Right lobe of liver (tissue), 6 donors: ENCODE data around the gene PPM1N. TPM values are rescaled to one million over a fixed set of nuclear protein-coding genes. Genes with fewer than 3 reads are reported as not detected.

Experiments used
- ATAC-seq, 4 donors: fragments of 200-7000 bp; cut with Tn5 transposase; one replicate each; pipeline ENCODE4 v1.9.1; 2020; ENCODE audit warnings: mild to moderate bottlenecking in 4 of 4, moderate library complexity in 4 of 4
- DNase-seq, 3 donors: peaks; one replicate each; pipeline ENCODE4 v3.0.0-alpha.2; 2020
- H3K27ac ChIP-seq, 3 donors: fragments of 200-600 bp; one replicate each; pipeline ENCODE4 v1.8.0; 2022
- H3K27me3 ChIP-seq, 2 donors: fragments of 200-600 bp; one replicate each; pipeline ENCODE4 v1.8.0; 2022
- H3K36me3 ChIP-seq, 4 donors: fragments of 200-600 bp; sonication (generic) in 1 of 4; one replicate each; pipeline versions ENCODE4 v1.5.1 to v1.8.0; 2017 to 2022; ENCODE audit warnings: control low read depth in 1 of 4
- H3K4me1 ChIP-seq, 4 donors: fragments of 200-600 bp; sonication (generic) in 1 of 4; one replicate each; pipeline versions ENCODE4 v1.5.1 to v1.8.0; 2017 to 2022; ENCODE audit warnings: control low read depth in 1 of 4
- H3K4me3 ChIP-seq, 3 donors: fragments of 200-600 bp; one replicate each; pipeline ENCODE4 v1.8.0; 2022
- H3K9me3 ChIP-seq, 4 donors: fragments of 200-600 bp; sonication (generic) in 1 of 4; one replicate each; pipeline versions ENCODE4 v1.5.1 to v1.8.0; 2017 to 2022; ENCODE audit warnings: control low read depth in 1 of 4
- POLR2A ChIP-seq: fragments of 450-650 bp; IDR thresholded peaks from one replicate; pipeline ENCODE4 v1.6.1; 2017; ENCODE audit warnings: antibody characterized with exemption, mild to moderate bottlenecking
- WGBS: methylation state at CpG from one replicate; pipeline ENCODE4 v1.1.6; 2018; ENCODE audit warnings: low coverage, low lambda C conversion rate; ENCODE audit not compliant: insufficient coverage; ENCODE audit errors: missing lambda C conversion rate; 5-methylcytosine and 5-hydroxymethylcytosine counted together
- intact Hi-C, 2 donors: fragments of 100-400 bp; cut with DNase I; formaldehyde crosslinking; loops; one replicate each; pipeline versions ENCODE4 v1.11.2 to v1.14.1; 2022
- total RNA-seq, 6 experiments: library from RNA; depleted of rRNA in 2 of 6; stranded (reverse); fragments of >200 nt in 2 of 6; fragmentation: NEBNext Ultra II Directional in 3 of 6; extraction: Animal tissue kit (Norgen Biotek cat#: 25700) in 3 of 6; gene quantifications; one replicate each; pipeline versions ENCODE4 v1.1.0 to v1.2.4, GENCODE V29; 2016 to 2023
- TF ChIP-seq, protein P1 (sequence below), 4 donors: fragments of 200-600 bp in 3 of 4; fragments of 450-650 bp in 1 of 4; IDR thresholded peaks; one replicate each; pipeline versions ENCODE4 v1.5.1 to v1.8.0; 2016 to 2022; ENCODE audit warnings: antibody characterized with exemption in 4 of 4, mild to moderate bottlenecking in 2 of 4
- donor health status: DM: no; HTN: yes; CAD: no.
- donor health status: DM: no; HTN: no; CAD: no.
- donor health status: DM: no; HTN: no; CAD: no.
- donor health status: DM: no; HTN: yes; CAD: no.
- donor health status: DM: no; HTN: yes; CAD: no.

The PPM1N gene
- total RNA-seq, 6 experiments from 2014 or later = 0.32 to 2.0 (median 0.51) TPM; not detected in 1

DNA sequence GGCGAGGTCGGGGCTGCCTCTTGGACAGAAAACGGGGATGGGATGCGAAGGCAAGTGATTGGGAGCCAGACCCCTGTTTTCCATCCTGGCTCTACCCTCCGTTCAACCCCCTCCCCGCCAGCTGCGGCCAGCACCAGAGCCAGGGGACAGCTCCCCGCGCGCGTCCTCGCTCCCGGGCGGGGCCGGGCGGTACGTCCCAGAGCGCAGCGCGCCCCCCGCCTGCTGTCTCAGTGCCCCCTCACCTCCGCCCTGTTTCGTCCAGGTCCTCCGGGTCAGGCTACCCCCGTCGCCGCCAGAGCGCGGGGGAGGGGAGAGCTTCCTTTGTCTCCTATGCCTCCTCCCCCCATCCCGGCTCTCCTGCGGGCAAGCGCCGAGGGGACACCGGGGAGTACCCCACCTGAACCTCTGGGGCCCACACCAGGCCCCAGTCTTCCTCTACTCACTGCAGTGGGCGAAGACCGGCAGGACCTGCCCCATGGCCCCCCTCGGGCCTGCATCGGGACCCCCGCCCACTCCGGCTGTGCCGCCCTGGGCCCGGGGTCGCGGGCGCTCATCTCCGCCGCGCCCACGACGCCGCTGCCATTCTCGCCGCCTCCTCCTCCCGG is 1.8 kb upstream of the PPM1N start:
- Histone ChIP-seq H3K4me1 (peaks cover 0 to 24% (median 0%) of the 10 kb centered on the region in 4 donors), H3K4me3 (peak overlapping the region; percentile 47 to 65 (median 56)), H3K27me3 (no peaks in the 10 kb centered on the region), H3K9me3 (no peaks in the 10 kb centered on the region), H3K36me3 (no peaks in the 10 kb centered on the region), H3K27ac (no peak overlapping the region)
- ATAC-seq (peak; percentile 8 to 30 (median 13)), DNase-seq (peak in 1 of 3 donors; percentile 64)
- TF ChIP-seq, protein P1, sequence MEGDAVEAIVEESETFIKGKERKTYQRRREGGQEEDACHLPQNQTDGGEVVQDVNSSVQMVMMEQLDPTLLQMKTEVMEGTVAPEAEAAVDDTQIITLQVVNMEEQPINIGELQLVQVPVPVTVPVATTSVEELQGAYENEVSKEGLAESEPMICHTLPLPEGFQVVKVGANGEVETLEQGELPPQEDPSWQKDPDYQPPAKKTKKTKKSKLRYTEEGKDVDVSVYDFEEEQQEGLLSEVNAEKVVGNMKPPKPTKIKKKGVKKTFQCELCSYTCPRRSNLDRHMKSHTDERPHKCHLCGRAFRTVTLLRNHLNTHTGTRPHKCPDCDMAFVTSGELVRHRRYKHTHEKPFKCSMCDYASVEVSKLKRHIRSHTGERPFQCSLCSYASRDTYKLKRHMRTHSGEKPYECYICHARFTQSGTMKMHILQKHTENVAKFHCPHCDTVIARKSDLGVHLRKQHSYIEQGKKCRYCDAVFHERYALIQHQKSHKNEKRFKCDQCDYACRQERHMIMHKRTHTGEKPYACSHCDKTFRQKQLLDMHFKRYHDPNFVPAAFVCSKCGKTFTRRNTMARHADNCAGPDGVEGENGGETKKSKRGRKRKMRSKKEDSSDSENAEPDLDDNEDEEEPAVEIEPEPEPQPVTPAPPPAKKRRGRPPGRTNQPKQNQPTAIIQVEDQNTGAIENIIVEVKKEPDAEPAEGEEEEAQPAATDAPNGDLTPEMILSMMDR (IDR thresholded peaks at IDR 0.05) = no peak
- no peak for TF ChIP-seq POLR2A
- intact Hi-C loops = no loop called here
- 1% methylated on average over 14 of the region's 54 CpGs for WGBS

DNA sequence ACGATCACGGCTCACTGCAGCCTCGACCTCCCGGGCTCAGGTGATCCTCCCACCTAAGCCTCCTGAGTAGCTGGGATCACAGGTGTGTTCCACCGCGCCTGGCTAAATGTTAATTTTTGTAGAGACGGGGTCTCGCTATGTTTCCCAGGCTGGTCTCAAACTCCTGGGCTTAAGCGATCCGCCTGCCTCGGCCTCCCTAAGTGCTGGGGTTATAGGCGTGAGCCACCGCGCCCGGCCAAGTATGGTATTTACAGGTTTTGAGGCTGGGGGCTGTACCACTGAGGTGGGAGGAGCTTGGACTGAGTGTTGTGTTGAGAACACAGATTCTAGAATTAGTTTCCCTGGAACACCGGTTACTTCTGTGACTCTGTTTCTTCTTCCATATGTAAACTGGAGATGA is 452 bp upstream of the PPM1N start:
- Histone ChIP-seq H3K4me3 (no peak overlapping the region), H3K36me3 (no peaks in the 10 kb centered on the region), H3K27me3 (no peaks in the 10 kb centered on the region), H3K27ac (no peak overlapping the region), H3K9me3 (no peaks in the 10 kb centered on the region), H3K4me1 (peaks cover 0 to 22% (median 0%) of the 10 kb centered on the region in 4 donors)
- DNase-seq (no peak), ATAC-seq (no peak)
- WGBS = 36% methylated on average over 13 of the region's 16 CpGs
- TF ChIP-seq POLR2A = no peak
- TF ChIP-seq, protein P1 (IDR thresholded peaks at IDR 0.05) = no peak
- intact Hi-C loops = no loop called here

DNA sequence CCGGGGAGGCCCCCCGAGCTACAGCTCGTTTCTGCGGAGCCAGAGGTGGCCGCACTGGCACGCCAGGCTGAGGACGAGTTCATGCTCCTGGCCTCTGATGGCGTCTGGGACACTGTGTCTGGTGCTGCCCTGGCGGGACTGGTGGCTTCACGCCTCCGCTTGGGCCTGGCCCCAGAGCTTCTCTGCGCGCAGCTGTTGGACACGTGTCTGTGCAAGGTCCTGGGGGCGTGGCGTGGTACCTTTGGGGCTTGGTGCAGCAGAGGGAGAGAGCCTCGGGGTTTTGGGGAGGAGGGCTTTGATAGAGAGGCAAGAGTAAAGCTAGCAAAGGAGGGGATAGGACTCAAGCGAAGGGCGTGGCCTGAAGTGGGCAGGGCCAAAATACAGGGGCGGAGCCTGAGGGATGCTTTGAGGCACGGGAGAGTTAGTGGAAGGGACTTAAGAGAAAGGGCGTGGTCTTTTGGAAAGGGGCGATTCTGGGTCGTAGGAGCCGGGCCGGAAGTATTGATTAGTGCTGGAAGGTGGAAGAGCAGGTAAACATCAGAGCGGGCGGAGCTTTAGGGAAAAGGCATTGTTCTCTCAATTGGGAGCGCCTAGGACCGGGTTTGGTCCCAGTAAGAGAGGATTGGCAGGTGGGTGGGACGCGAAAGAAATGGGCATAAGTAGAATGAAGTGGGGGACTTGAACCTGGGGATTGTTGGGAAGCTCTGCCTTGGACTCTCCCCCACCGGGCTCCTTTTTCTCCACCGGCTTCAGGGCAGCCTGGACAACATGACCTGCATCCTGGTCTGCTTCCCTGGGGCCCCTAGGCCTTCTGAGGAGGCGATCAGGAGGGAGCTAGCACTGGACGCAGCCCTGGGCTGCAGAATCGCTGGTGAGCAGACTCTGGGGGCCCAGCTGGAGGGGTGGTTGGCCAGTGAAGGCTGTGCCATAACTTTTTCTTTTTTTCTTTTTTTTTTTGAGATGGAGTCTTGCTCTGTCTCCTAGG is 1.2 kb downstream of the PPM1N start:
- peak; percentile 72 to 83 (median 82) for DNase-seq
- Histone ChIP-seq H3K27ac (no peak overlapping the region), H3K4me1 (peaks cover 0 to 21% (median 0%) of the 10 kb centered on the region in 4 donors), H3K36me3 (no peaks in the 10 kb centered on the region), H3K9me3 (no peaks in the 10 kb centered on the region), H3K4me3 (no peak overlapping the region), H3K27me3 (no peaks in the 10 kb centered on the region)
- no peak for TF ChIP-seq POLR2A
- TF ChIP-seq, protein P1 (IDR thresholded peaks at IDR 0.05) = no peak
- peak; percentile 44 to 65 (median 56) for ATAC-seq
- intact Hi-C loops = no loop called here
- 14% methylated on average over 28 of the region's 37 CpGs for WGBS

DNA sequence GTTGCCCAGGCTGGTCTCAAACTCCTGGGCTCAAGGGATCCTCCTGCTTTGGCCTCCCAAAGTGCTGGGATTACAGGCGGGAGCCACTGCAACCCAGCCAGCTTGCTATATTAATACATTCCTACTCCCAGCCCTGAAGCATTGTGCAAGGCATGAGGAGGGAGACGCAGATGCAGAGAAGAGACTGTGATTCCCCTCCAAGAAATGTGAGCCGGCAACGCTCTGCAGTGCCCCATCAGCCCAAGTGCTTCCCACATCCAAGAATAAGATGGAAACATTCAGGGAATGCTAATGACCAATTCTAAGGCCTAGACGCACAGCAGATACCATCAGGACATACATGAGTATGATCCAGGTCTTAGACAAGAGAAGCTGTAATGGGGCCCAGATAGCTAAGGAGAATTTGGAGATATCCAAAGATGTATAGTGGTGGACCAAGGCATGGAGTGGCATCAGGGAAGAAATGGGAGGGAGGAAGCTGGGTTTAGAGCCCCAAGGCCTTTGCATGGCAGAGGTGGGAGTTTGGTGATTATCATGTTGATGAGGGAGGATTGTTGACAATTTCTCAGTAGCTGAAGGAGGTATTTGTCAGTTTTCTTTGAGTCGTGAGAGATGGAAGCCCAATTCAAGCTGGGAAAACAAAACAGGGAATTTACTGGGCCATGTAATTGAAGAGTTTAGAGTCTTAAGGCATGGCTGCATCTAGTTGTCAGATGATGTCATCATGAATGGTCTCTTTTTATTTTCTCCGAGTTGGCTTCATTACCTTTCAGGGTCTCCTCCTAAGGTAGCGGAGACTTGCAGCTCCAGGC is 2.9 kb downstream of the PPM1N start:
- Histone ChIP-seq H3K4me1 (peaks cover 0 to 28% (median 0%) of the 10 kb centered on the region in 4 donors), H3K27me3 (no peaks in the 10 kb centered on the region), H3K9me3 (no peaks in the 10 kb centered on the region), H3K4me3 (no peak overlapping the region), H3K36me3 (no peaks in the 10 kb centered on the region), H3K27ac (no peak overlapping the region)
- 87% methylated on average over 5 of the region's 8 CpGs for WGBS
- no peak for DNase-seq
- no peak for TF ChIP-seq POLR2A
- TF ChIP-seq, protein P1 (IDR thresholded peaks at IDR 0.05) = no peak
- intact Hi-C loops = no loop called here
- ATAC-seq = no peak
